GM19455 (cell line): ENCODE measurements around the gene PPWD1.

Source experiments
- ATAC-seq: cut with Tn5 transposase; IDR thresholded peaks from one replicate; pipeline ENCODE4 v1.9.1; 2021; ENCODE audit not compliant: unreplicated experiment

The PPWD1 gene

GRCh38 chr5:65623482-65623881 is 60.4 kb downstream of the PPWD1 start:
- ATAC-seq, result no peak

GRCh38 chr5:65624025-65624570 is 61.0 kb downstream of the PPWD1 start, which contains the start of gene TRIM23:
TSS of gene TRIM23 (minus strand) at chr5:65624333. CDS start at chr5:65624274, 59 bp downstream.
- ATAC-seq, result peak; percentile 95

GRCh38 chr5:65624571-65625555 is 61.8 kb downstream of the PPWD1 start, which contains the start of the genes SHLD3 and TRAPPC13:
TSS of gene SHLD3 (plus strand) at chr5:65625027. CDS start at chr5:65629588, 4,561 bp downstream.
TSS of gene TRAPPC13 (plus strand) at chr5:65625027. CDS start at chr5:65625061, 34 bp downstream.
- ATAC-seq, result peak; percentile 87

- no peak for ATAC-seq
Observed at GRCh38 chr5:65625743-65626142, 62.6 kb downstream of the PPWD1 start.

- no peak for ATAC-seq
Observed at GRCh38 chr5:65630981-65631380, 67.9 kb downstream of the PPWD1 start.
